Measurements from ENCODE around the gene WDR41.
"Not testable (repeated sequence)": the region's sequence is repeated elsewhere in the genome, so short reads cannot be mapped to it uniquely, and the experiment has no call there.

WDR41 gene

GRCh38 chr5:77491783-77492652 lies at the start of gene WDR41:
TSS of gene WDR41 (minus strand) at chr5:77492316. CDS start at chr5:77492220, 96 bp downstream.
- peak; percentile 71 to 73 for DNase-seq (ENCODE audit: low read depth in 2 of 2, low spot score in 1 of 2)

GRCh38 chr5:77531297-77531696 lies 39.2 kb upstream of the WDR41 start:
- DNase-seq (ENCODE audit: low read depth in 2 of 2, low spot score in 1 of 2): no peak

- DNase-seq (ENCODE audit: low read depth in 2 of 2, low spot score in 1 of 2): no peak
These were observed 26.2 kb upstream of the WDR41 start for GRCh38 chr5:77518304-77518703.

GRCh38 chr5:77514457-77514856 lies 22.3 kb upstream of the WDR41 start:
- DNase-seq (ENCODE audit: low read depth in 2 of 2, low spot score in 1 of 2): no peak

- no peak for DNase-seq (ENCODE audit: low read depth in 2 of 2, low spot score in 1 of 2)
These were observed 21.2 kb upstream of the WDR41 start for GRCh38 chr5:77513321-77513720.

GRCh38 chr5:77501132-77501531 lies 9.0 kb upstream of the WDR41 start:
- DNase-seq (ENCODE audit: low read depth in 2 of 2, low spot score in 1 of 2): not testable (repeated sequence)

- no peak for DNase-seq (ENCODE audit: low read depth in 2 of 2, low spot score in 1 of 2)
These were observed 7.9 kb upstream of the WDR41 start for GRCh38 chr5:77499973-77500372.

GRCh38 chr5:77499441-77499840 lies 7.3 kb upstream of the WDR41 start:
- no peak for DNase-seq (ENCODE audit: low read depth in 2 of 2, low spot score in 1 of 2)

GRCh38 chr5:77498952-77499351 lies 6.8 kb upstream of the WDR41 start:
- no peak for DNase-seq (ENCODE audit: low read depth in 2 of 2, low spot score in 1 of 2)

- DNase-seq (ENCODE audit: low read depth in 2 of 2, low spot score in 1 of 2): no peak
These were observed 2.8 kb upstream of the WDR41 start for GRCh38 chr5:77494935-77495334.

- DNase-seq (ENCODE audit: low read depth in 2 of 2, low spot score in 1 of 2): no peak
These were observed 511 bp upstream of the WDR41 start for GRCh38 chr5:77492653-77493000.

- DNase-seq (ENCODE audit: low read depth in 2 of 2, low spot score in 1 of 2): not testable (repeated sequence)
These were observed 1.3 kb downstream of the WDR41 start for GRCh38 chr5:77490741-77491344.

- DNase-seq (ENCODE audit: low read depth in 2 of 2, low spot score in 1 of 2): no peak
These were observed 5.7 kb downstream of the WDR41 start for GRCh38 chr5:77486344-77486962.

GRCh38 chr5:77483682-77484081 lies 8.4 kb downstream of the WDR41 start:
- no peak for DNase-seq (ENCODE audit: low read depth in 2 of 2, low spot score in 1 of 2)

- DNase-seq (ENCODE audit: low read depth in 2 of 2, low spot score in 1 of 2): not testable (repeated sequence)
These were observed 17.1 kb downstream of the WDR41 start for GRCh38 chr5:77475041-77475440.

- not testable (repeated sequence) for DNase-seq (ENCODE audit: low read depth in 2 of 2, low spot score in 1 of 2)
These were observed 23.2 kb downstream of the WDR41 start for GRCh38 chr5:77468875-77469274.

- DNase-seq (ENCODE audit: low read depth in 2 of 2, low spot score in 1 of 2): no peak
These were observed 28.2 kb downstream of the WDR41 start for GRCh38 chr5:77463905-77464304.

- no peak for DNase-seq (ENCODE audit: low read depth in 2 of 2, low spot score in 1 of 2)
These were observed 30.8 kb downstream of the WDR41 start for GRCh38 chr5:77461287-77461686.

GRCh38 chr5:77454123-77454522 lies 38.0 kb downstream of the WDR41 start:
- DNase-seq (ENCODE audit: low read depth in 2 of 2, low spot score in 1 of 2): no peak

GRCh38 chr5:77452351-77452750 lies 39.8 kb downstream of the WDR41 start:
- DNase-seq (ENCODE audit: low read depth in 2 of 2, low spot score in 1 of 2): no peak

- no peak for DNase-seq (ENCODE audit: low read depth in 2 of 2, low spot score in 1 of 2)
These were observed 42.1 kb downstream of the WDR41 start for GRCh38 chr5:77449981-77450380.

- no peak for DNase-seq (ENCODE audit: low read depth in 2 of 2, low spot score in 1 of 2)
These were observed 42.8 kb downstream of the WDR41 start for GRCh38 chr5:77449277-77449676.

Data from stimulated activated CD8-positive, alpha-beta memory T cell treated with anti-CD3 and anti-CD28 coated beads, Interleukin-4, amount 100 ng/mL, for 1 hour (primary cell).